B cell (primary cell): ENCODE measurements around the gene SLC43A1. TPM values are rescaled to one million over a fixed set of nuclear protein-coding genes. Genes with fewer than 3 reads are reported as not detected.

Experiments used
- ATAC-seq: fragments of 200-7000 bp; cut with Tn5 transposase; one replicate; pipeline ENCODE4 v1.10.0; 2021; ENCODE audit warnings: low read depth, mild to moderate bottlenecking, moderate number of reproducible peaks, moderate library complexity
- CTCF ChIA-PET: fragments of 350-600 bp; sonication (Branson Sonifier 250); formaldehyde crosslinking; loops from one replicate; lab custom pipeline; 2021; ENCODE audit warnings: antibody characterized with exemption, inconsistent platforms; lab: Charles Lee
- POLR2A ChIA-PET: fragments of 350-600 bp; sonication (Branson Sonifier 250); formaldehyde crosslinking; loops from one replicate; lab custom pipeline; 2021; ENCODE audit warnings: antibody characterized with exemption; lab: Charles Lee
- DNase-seq: peaks from one replicate; pipeline ENCODE4 v3.0.0; 2013
- H2AFZ ChIP-seq: 2 replicates; pipeline ENCODE4 v1.6.1; 2012; ENCODE audit warnings: mild to moderate bottlenecking, low read depth, low read length; ENCODE audit not compliant: insufficient read depth, poor library complexity, severe bottlenecking
- H3K27ac ChIP-seq, 2 donors: 1 replicate in 1 of 2; 2 replicates in 1 of 2; pipeline ENCODE4 v1.5.1; 2012 to 2013; ENCODE audit warnings: low read length in 2 of 2, mild to moderate bottlenecking in 2 of 2, moderate library complexity in 1 of 2
- H3K27me3 ChIP-seq, 4 experiments: fragments of 200-600 bp in 1 of 4; sonication (generic) in 1 of 4; replicated peaks in 1 of 4; 1 replicate in 2 of 4; 2 replicates in 2 of 4; pipeline versions ENCODE4 v1.6.1 to v1.7.0; 2013 to 2016; ENCODE audit warnings: low read length in 3 of 4, mild to moderate bottlenecking in 2 of 4, mixed read lengths in 1 of 4, moderate library complexity in 1 of 4; ENCODE audit not compliant: insufficient read depth in 4 of 4, control insufficient read depth in 3 of 4; ENCODE audit errors: control extremely low read depth in 1 of 4
- H3K36me3 ChIP-seq, 2 experiments: replicated peaks in 1 of 2; 1 replicate in 1 of 2; 2 replicates in 1 of 2; pipeline versions ENCODE4 v1.6.1 to v1.7.1; 2013; ENCODE audit warnings: low read length in 1 of 2; ENCODE audit not compliant: insufficient read depth in 2 of 2, control insufficient read depth in 1 of 2; ENCODE audit errors: control extremely low read depth in 1 of 2, extremely low read depth in 1 of 2
- H3K4me1 ChIP-seq, 2 donors: fragments of 200-600 bp in 1 of 2; sonication (generic) in 1 of 2; 1 replicate in 1 of 2; 2 replicates in 1 of 2; pipeline versions ENCODE4 v1.5.1 to v1.6.1; 2013 to 2017; ENCODE audit warnings: low read length in 2 of 2; ENCODE audit not compliant: control insufficient read depth in 2 of 2, insufficient read depth in 2 of 2
- H3K4me2 ChIP-seq: replicated peaks from 2 replicates; pipeline ENCODE3; 2012; ENCODE audit warnings: mild to moderate bottlenecking, low read depth, low read length; ENCODE audit not compliant: poor library complexity, severe bottlenecking
- H3K4me3 ChIP-seq, 5 experiments: fragments of 200-600 bp in 1 of 5; sonication (generic) in 1 of 5; 1 replicate in 3 of 5; 2 replicates in 2 of 5; pipeline versions ENCODE4 v1.5.1 to v1.7.0; 2011 to 2016; ENCODE audit warnings: low read length in 4 of 5, mild to moderate bottlenecking in 4 of 5, low read depth in 2 of 5, control low read depth in 1 of 5, moderate library complexity in 1 of 5; ENCODE audit not compliant: insufficient read depth in 1 of 5; ENCODE audit errors: control extremely low read depth in 1 of 5, extremely low read depth in 1 of 5
- H3K79me2 ChIP-seq: fragments of 200-600 bp; sonication (generic); one replicate; pipeline ENCODE4 v1.6.0; 2016; ENCODE audit warnings: low read length; ENCODE audit not compliant: control insufficient read depth, insufficient read depth
- H3K9ac ChIP-seq: fragments of 200-600 bp; sonication (generic); 2 replicates; pipeline ENCODE4 v1.6.1; 2017; ENCODE audit warnings: mild to moderate bottlenecking, low read length, moderate library complexity
- H3K9me3 ChIP-seq, 3 donors: one replicate each; pipeline versions ENCODE4 v1.6.1 to v1.7.1; 2013; ENCODE audit warnings: low read length in 2 of 3; ENCODE audit not compliant: control insufficient read depth in 2 of 3, insufficient read depth in 1 of 3; ENCODE audit errors: control extremely low read depth in 1 of 3
- H4K20me1 ChIP-seq: 2 replicates; pipeline ENCODE4 v1.6.0; 2012; ENCODE audit warnings: mild to moderate bottlenecking, low read length; ENCODE audit not compliant: insufficient read depth, control insufficient read depth, poor library complexity, severe bottlenecking
- H3K27ac Mint-ChIP-seq: one replicate; pipeline ENCODE4 v1.8.0; 2021; ENCODE audit warnings: mixed read lengths
- H3K27me3 Mint-ChIP-seq: one replicate; pipeline ENCODE4 v1.8.0; 2021; ENCODE audit warnings: mixed read lengths
- H3K4me1 Mint-ChIP-seq: one replicate; pipeline ENCODE4 v1.8.0; 2021; ENCODE audit warnings: mixed read lengths
- H3K4me3 Mint-ChIP-seq: one replicate; pipeline ENCODE4 v1.8.0; 2021; ENCODE audit warnings: mixed read lengths
- H3K9me3 Mint-ChIP-seq: one replicate; pipeline ENCODE4 v1.8.0; 2022; ENCODE audit warnings: mixed read lengths; ENCODE audit not compliant: insufficient read depth
- EZH2 ChIP-seq: IDR thresholded peaks from 2 replicates; pipeline ENCODE4 v1.6.1; 2012; ENCODE audit warnings: borderline replicate concordance, low read depth, mild to moderate bottlenecking, moderate library complexity, low read length; ENCODE audit not compliant: insufficient read depth, poor library complexity, severe bottlenecking
- WGBS: methylation state at CpG from one replicate; pipeline ENCODE4 v1.1.5; 2013; ENCODE audit warnings: missing lambda C conversion rate; ENCODE audit not compliant: insufficient coverage; 5-methylcytosine and 5-hydroxymethylcytosine counted together
- intact Hi-C: fragments of 100-400 bp; cut with micrococcal nuclease; formaldehyde crosslinking; loops from one replicate; pipeline ENCODE4 v1.10.0; 2022
- polyA plus RNA-seq: library from polyadenylated mRNA; depleted of rRNA; stranded (reverse); fragments of >200 nt; gene quantifications from 2 replicates; pipeline ENCODE4 v1.2.3, GENCODE V29; 2012
- total RNA-seq, 2 donors: library from RNA; stranded (reverse); fragments of 120-200 nt in 1 of 2; gene quantifications; 1 replicate in 1 of 2; 2 replicates in 1 of 2; pipeline versions ENCODE4 v1.2.3 to v1.2.4, GENCODE V29; 2013 to 2022
- TF ChIP-seq, protein P1 (sequence below): fragments of 200-600 bp; IDR thresholded peaks from one replicate; pipeline ENCODE4 v1.8.0; 2022; ENCODE audit warnings: antibody characterized with exemption, mild to moderate bottlenecking

SLC43A1 gene
- total and polyA plus RNA-seq, 2 donors (not counting 1 experiment from before 2014, with no cell fraction given): 3.7 to 6.4 TPM

DNA sequence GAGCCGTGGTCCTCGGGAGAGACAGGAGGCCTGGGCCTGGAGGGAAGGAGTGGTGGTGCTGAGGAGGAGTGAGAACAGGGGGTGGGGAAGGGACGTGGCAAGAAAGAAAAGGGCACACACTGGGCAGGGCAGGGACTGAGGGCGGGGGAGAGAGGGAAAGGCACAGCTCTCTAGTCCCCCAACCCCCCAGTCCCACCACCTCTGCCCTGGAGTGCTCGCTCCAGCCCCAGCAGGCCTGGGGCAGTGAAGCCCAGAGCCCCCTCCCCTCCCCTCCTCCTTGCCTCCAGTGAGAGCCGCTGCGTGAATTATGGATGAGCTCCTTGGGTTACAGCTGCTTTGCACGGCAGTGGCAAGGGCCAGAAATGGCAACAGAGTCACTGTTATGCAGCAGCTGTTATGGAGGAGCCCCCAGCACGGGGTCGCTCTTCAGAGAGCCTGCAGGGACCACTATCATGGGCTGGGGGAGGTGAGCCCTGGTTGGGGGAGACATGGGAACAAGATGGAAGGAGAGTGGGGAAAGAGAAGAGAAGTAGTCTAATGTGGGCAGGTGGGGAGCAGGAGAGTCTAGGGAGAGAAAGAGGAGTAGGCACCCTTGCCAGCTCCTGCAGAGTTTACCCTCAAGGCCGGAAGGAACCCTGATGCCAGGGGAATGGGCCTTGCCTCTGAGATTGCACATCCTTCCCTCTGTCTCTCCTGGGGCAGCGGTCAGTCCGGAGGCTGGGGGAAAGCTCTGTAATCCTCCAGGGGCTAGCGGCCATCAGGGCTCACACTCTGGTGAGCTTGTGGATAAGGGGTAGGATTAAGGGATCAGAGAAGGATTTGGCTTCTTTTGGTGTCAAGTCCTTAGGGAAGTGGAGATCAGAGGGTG lies 51.6 kb downstream of the SLC43A1 start:
- ChIA-PET CTCF (interaction anchor here (0.8 to 9.6 kb wide), 5 partner anchors 13 to 64 kb away, joined by 3 to 348 read pairs (median 4); partner anchors contain the start of gene TIMM10), POLR2A (no interaction called here)
- TF ChIP-seq, protein P1, sequence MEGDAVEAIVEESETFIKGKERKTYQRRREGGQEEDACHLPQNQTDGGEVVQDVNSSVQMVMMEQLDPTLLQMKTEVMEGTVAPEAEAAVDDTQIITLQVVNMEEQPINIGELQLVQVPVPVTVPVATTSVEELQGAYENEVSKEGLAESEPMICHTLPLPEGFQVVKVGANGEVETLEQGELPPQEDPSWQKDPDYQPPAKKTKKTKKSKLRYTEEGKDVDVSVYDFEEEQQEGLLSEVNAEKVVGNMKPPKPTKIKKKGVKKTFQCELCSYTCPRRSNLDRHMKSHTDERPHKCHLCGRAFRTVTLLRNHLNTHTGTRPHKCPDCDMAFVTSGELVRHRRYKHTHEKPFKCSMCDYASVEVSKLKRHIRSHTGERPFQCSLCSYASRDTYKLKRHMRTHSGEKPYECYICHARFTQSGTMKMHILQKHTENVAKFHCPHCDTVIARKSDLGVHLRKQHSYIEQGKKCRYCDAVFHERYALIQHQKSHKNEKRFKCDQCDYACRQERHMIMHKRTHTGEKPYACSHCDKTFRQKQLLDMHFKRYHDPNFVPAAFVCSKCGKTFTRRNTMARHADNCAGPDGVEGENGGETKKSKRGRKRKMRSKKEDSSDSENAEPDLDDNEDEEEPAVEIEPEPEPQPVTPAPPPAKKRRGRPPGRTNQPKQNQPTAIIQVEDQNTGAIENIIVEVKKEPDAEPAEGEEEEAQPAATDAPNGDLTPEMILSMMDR: no peak
- no peak for TF ChIP-seq EZH2
- peaks cover 0 to 25% (median 16%) of the 10 kb centered on the region in 4 experiments for H3K27me3 ChIP-seq
- H3K9me3 Mint-ChIP-seq: no peaks in the 10 kb centered on the region
- H3K4me2 ChIP-seq: no peak overlapping the region
- no peaks in the 10 kb centered on the region for H3K79me2 ChIP-seq
- H3K9me3 ChIP-seq: peaks cover 0 to 13% (median 0%) of the 10 kb centered on the region in 3 donors
- no peak overlapping the region for H3K4me3 Mint-ChIP-seq
- no peak for ATAC-seq
- H3K27ac ChIP-seq: no peak overlapping the region
- no peak for DNase-seq
- intact Hi-C loops: no loop called here
- H3K4me3 ChIP-seq: no peak overlapping the region
- peaks cover 20 to 21% of the 10 kb centered on the region in 2 donors for H3K4me1 ChIP-seq
- peaks cover 22% of the 10 kb centered on the region for H3K27me3 Mint-ChIP-seq
- H4K20me1 ChIP-seq: peaks cover 8% of the 10 kb centered on the region
- H3K27ac Mint-ChIP-seq: no peak overlapping the region
- H3K36me3 ChIP-seq: no peaks in the 10 kb centered on the region
- no peak overlapping the region for H2AFZ ChIP-seq
- 90% methylated on average over 12 of the region's 14 CpGs for WGBS
- H3K9ac ChIP-seq: no peak overlapping the region
- peaks cover 17% of the 10 kb centered on the region for H3K4me1 Mint-ChIP-seq

DNA sequence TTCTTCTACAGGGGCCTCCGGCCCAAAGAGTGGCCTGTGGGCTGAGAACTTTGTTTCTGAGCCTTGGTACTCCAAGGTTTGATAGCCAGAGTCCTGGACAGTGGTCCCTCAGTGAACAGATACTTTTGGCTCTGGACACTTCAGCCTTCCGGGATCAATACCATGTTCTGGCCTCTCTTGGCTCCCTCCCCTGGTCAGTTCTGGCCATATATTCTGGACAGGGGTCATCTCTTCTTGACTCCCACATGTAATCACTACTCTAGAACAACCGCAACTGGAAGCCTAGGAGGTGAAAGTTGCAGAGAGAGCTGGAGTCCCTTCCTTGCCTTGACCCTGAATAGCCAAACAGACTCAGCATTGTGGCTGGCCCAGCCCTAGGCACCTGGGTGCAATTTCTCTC lies 52.9 kb downstream of the SLC43A1 start:
- intact Hi-C loops: no loop called here
- ChIA-PET POLR2A (no interaction called here), CTCF (interaction anchor here (1.6 to 9.6 kb wide), 3 partner anchors 21 to 65 kb away, joined by 4 to 348 read pairs (median 24); partner anchors contain the start of gene TIMM10)
- H3K4me1 Mint-ChIP-seq: peaks cover 26% of the 10 kb centered on the region
- no peak overlapping the region for H3K27ac Mint-ChIP-seq
- TF ChIP-seq, protein P1: no peak
- TF ChIP-seq EZH2: no peak
- peaks cover 0 to 38% (median 27%) of the 10 kb centered on the region in 4 experiments for H3K27me3 ChIP-seq
- peaks cover 0 to 16% (median 0%) of the 10 kb centered on the region in 3 donors for H3K9me3 ChIP-seq
- no peak overlapping the region for H3K4me3 ChIP-seq
- ATAC-seq (no peak), DNase-seq (no peak)
- H2AFZ ChIP-seq: no peak overlapping the region
- peak overlapping the region; percentile 21 for H3K4me3 Mint-ChIP-seq
- H3K27me3 Mint-ChIP-seq: peaks cover 28% of the 10 kb centered on the region
- H3K36me3 ChIP-seq: no peaks in the 10 kb centered on the region
- no peak overlapping the region for H3K4me2 ChIP-seq
- H4K20me1 ChIP-seq: peaks cover 12% of the 10 kb centered on the region
- peaks cover 33 to 34% of the 10 kb centered on the region in 2 donors for H3K4me1 ChIP-seq
- 81% methylated on average over 2 of the region's 3 CpGs for WGBS
- no peaks in the 10 kb centered on the region for H3K79me2 ChIP-seq
- no peaks in the 10 kb centered on the region for H3K9me3 Mint-ChIP-seq
- no peak overlapping the region for H3K9ac ChIP-seq
- H3K27ac ChIP-seq: no peak overlapping the region
